Neural progenitor cell (in vitro differentiated cells): ENCODE results near the gene SMAP2. TPM values are rescaled to one million over a fixed set of nuclear protein-coding genes. Genes with fewer than 3 reads are reported as not detected.

ENCODE experiments used
- DNase-seq: peaks from one replicate; pipeline ENCODE4 v3.0.0-alpha.2; 2016; ENCODE audit warnings: low spot score
- H2AFZ ChIP-seq: fragments of 200-600 bp; sonication (generic); replicated peaks from 2 replicates; pipeline ENCODE4 v1.6.1; 2016; ENCODE audit warnings: antibody characterized with exemption
- H3F3A ChIP-seq: fragments of 200-600 bp; sonication (generic); 2 replicates; pipeline ENCODE4 v1.6.1; 2016; ENCODE audit warnings: antibody characterized with exemption, low read depth
- H3K27ac ChIP-seq: fragments of 200-600 bp; sonication (generic); 2 replicates; pipeline ENCODE4 v1.5.1; 2016; ENCODE audit warnings: mild to moderate bottlenecking
- H3K27me3 ChIP-seq: fragments of 200-600 bp; sonication (generic); 2 replicates; pipeline ENCODE4 v1.6.1; 2016; ENCODE audit warnings: mild to moderate bottlenecking, moderate library complexity
- H3K36me3 ChIP-seq: fragments of 200-600 bp; sonication (generic); 2 replicates; pipeline ENCODE4 v1.5.1; 2016
- H3K4me1 ChIP-seq: fragments of 200-600 bp; sonication (generic); 2 replicates; pipeline ENCODE4 v1.6.1; 2016; ENCODE audit warnings: mixed run types
- H3K4me2 ChIP-seq: fragments of 200-600 bp; sonication (generic); 2 replicates; pipeline ENCODE4 v1.6.1; 2016
- H3K4me3 ChIP-seq: fragments of 200-600 bp; sonication (generic); 2 replicates; pipeline ENCODE4 v1.5.1; 2016
- H3K79me2 ChIP-seq: fragments of 200-600 bp; sonication (generic); 2 replicates; pipeline ENCODE4 v1.6.1; 2016; ENCODE audit warnings: low read depth
- H3K9ac ChIP-seq: fragments of 200-600 bp; sonication (generic); 2 replicates; pipeline ENCODE4 v1.6.1; 2016
- H3K9me3 ChIP-seq: fragments of 200-600 bp; sonication (generic); 2 replicates; pipeline ENCODE4 v1.5.1; 2016; ENCODE audit warnings: low read depth
- H4K20me1 ChIP-seq: fragments of 200-600 bp; sonication (generic); 2 replicates; pipeline ENCODE4 v1.6.1; 2016; ENCODE audit warnings: low read depth
- H3K27ac Mint-ChIP-seq: 3 replicates; pipeline ENCODE4 v1.8.0; 2021; ENCODE audit warnings: mixed read lengths
- H3K27me3 Mint-ChIP-seq: 2 replicates; pipeline ENCODE4 v1.8.0; 2022; ENCODE audit warnings: low read depth, mild to moderate bottlenecking, inconsistent platforms, moderate library complexity, mixed read lengths; ENCODE audit not compliant: insufficient read depth
- H3K36me3 Mint-ChIP-seq: 3 replicates; pipeline ENCODE4 v1.8.0; 2021; ENCODE audit warnings: mixed read lengths
- H3K4me1 Mint-ChIP-seq: 3 replicates; pipeline ENCODE4 v1.8.0; 2021; ENCODE audit warnings: mixed read lengths
- H3K4me3 Mint-ChIP-seq: 3 replicates; pipeline ENCODE4 v1.8.0; 2021; ENCODE audit warnings: mild to moderate bottlenecking, moderate library complexity, mixed read lengths
- H3K9me3 Mint-ChIP-seq: 3 replicates; pipeline ENCODE4 v1.8.0; 2020; ENCODE audit warnings: mixed read lengths
- CTCF ChIP-seq: fragments of 200-600 bp; sonication (generic); IDR thresholded peaks from 2 replicates; pipeline ENCODE4 v1.5.1; 2017; ENCODE audit warnings: antibody characterized with exemption, mild to moderate bottlenecking
- EZH2 ChIP-seq: fragments of 200-600 bp; sonication (generic); IDR thresholded peaks from 2 replicates; pipeline ENCODE4 v1.6.1; 2017; ENCODE audit warnings: antibody characterized with exemption, mild to moderate bottlenecking, moderate library complexity
- EZH2phosphoT487 ChIP-seq: fragments of 200-600 bp; sonication (generic); IDR thresholded peaks from 2 replicates; pipeline ENCODE4 v1.6.1; 2017; ENCODE audit warnings: antibody characterized with exemption
- total RNA-seq: library from RNA; depleted of rRNA; stranded (reverse); fragments of >200 nt; gene quantifications from 2 replicates; pipeline ENCODE4 v1.2.3, GENCODE V29; 2015; ENCODE audit warnings: low replicate concordance

SMAP2 gene
- total RNA-seq, 1 donor from 2014 or later, result 9.4 TPM

GRCh38 chr1:40411294-40411693, 37.8 kb downstream of the SMAP2 start:
- no peaks in the 10 kb centered on the region for H3K27me3 ChIP-seq
- H3K9me3 ChIP-seq, result no peaks in the 10 kb centered on the region
- no peak overlapping the region for H3K9ac ChIP-seq
- no peak for DNase-seq
- TF ChIP-seq CTCF (no peak), EZH2phosphoT487 (no peak), EZH2 (no peak)
- Mint-ChIP-seq H3K9me3 (no peaks in the 10 kb centered on the region), H3K4me3 (no peak overlapping the region), H3K4me1 (no peaks in the 10 kb centered on the region), H3K27ac (no peak overlapping the region), H3K27me3 (no peaks in the 10 kb centered on the region), H3K36me3 (peaks cover 24% of the 10 kb centered on the region)
- no peak overlapping the region for H2AFZ ChIP-seq
- H3K4me2 ChIP-seq, result no peak overlapping the region
- H3K27ac ChIP-seq, result no peak overlapping the region
- H3K4me3 ChIP-seq, result no peak overlapping the region
- H3K4me1 ChIP-seq, result peaks cover 3% of the 10 kb centered on the region
- H3K79me2 ChIP-seq, result no peaks in the 10 kb centered on the region
- no peaks in the 10 kb centered on the region for H4K20me1 ChIP-seq
- H3F3A ChIP-seq, result no peaks in the 10 kb centered on the region
- H3K36me3 ChIP-seq, result no peaks in the 10 kb centered on the region

GRCh38 chr1:40411843-40412242, 38.3 kb downstream of the SMAP2 start:
- H3K4me3 Mint-ChIP-seq, result no peak overlapping the region
- Histone ChIP-seq H2AFZ (no peak overlapping the region), H3K36me3 (no peaks in the 10 kb centered on the region), H4K20me1 (no peaks in the 10 kb centered on the region), H3K79me2 (no peaks in the 10 kb centered on the region), H3K4me1 (peaks cover 3% of the 10 kb centered on the region), H3F3A (no peaks in the 10 kb centered on the region), H3K4me2 (no peak overlapping the region), H3K9ac (no peak overlapping the region), H3K27ac (no peak overlapping the region), H3K9me3 (no peaks in the 10 kb centered on the region), H3K4me3 (no peak overlapping the region), H3K27me3 (no peaks in the 10 kb centered on the region)
- H3K36me3 Mint-ChIP-seq, result peaks cover 26% of the 10 kb centered on the region
- H3K9me3 Mint-ChIP-seq, result no peaks in the 10 kb centered on the region
- no peaks in the 10 kb centered on the region for H3K4me1 Mint-ChIP-seq
- H3K27ac Mint-ChIP-seq, result no peak overlapping the region
- H3K27me3 Mint-ChIP-seq, result no peaks in the 10 kb centered on the region
- TF ChIP-seq CTCF (no peak), EZH2 (no peak), EZH2phosphoT487 (no peak)
- no peak for DNase-seq

- no peak overlapping the region for H3K9ac ChIP-seq
- H3K4me1 ChIP-seq, result peaks cover 3% of the 10 kb centered on the region
- Mint-ChIP-seq H3K4me1 (no peaks in the 10 kb centered on the region), H3K9me3 (no peaks in the 10 kb centered on the region), H3K27me3 (no peaks in the 10 kb centered on the region), H3K27ac (no peak overlapping the region), H3K4me3 (no peak overlapping the region), H3K36me3 (peaks cover 41% of the 10 kb centered on the region)
- H3F3A ChIP-seq, result no peaks in the 10 kb centered on the region
- TF ChIP-seq EZH2 (no peak), CTCF (no peak)
- no peak for DNase-seq
- no peaks in the 10 kb centered on the region for H3K36me3 ChIP-seq
- no peaks in the 10 kb centered on the region for H3K9me3 ChIP-seq
- H4K20me1 ChIP-seq, result no peaks in the 10 kb centered on the region
- H3K79me2 ChIP-seq, result no peaks in the 10 kb centered on the region
- H3K4me3 ChIP-seq, result no peak overlapping the region
- H2AFZ ChIP-seq, result no peak overlapping the region
- H3K27me3 ChIP-seq, result no peaks in the 10 kb centered on the region
- H3K27ac ChIP-seq, result no peak overlapping the region
- H3K4me2 ChIP-seq, result no peak overlapping the region
Measured at GRCh38 chr1:40413527-40414252, 40.2 kb downstream of the SMAP2 start.
